WERI-Rb-1 (cell line): ENCODE measurements around the gene ZNF683.
A peak's percentile ranks its signal among the peaks of the same experiment; 100 is the strongest.

Experiments
- DNase-seq: peaks from one replicate; pipeline ENCODE4 v3.0.0-alpha.2; 2020
- H3K27ac ChIP-seq: fragments of 250-450 bp; sonication (Bioruptor Pico); 2 replicates; pipeline ENCODE4 v1.5.1; 2020; ENCODE audit warnings: mild to moderate bottlenecking, moderate library complexity
- H3K27me3 ChIP-seq: fragments of 250-450 bp; sonication (Bioruptor Pico); 2 replicates; pipeline ENCODE4 v1.5.1; 2021; ENCODE audit warnings: mild to moderate bottlenecking, low read depth, moderate library complexity; ENCODE audit not compliant: insufficient read depth, severe bottlenecking
- H3K36me3 ChIP-seq: fragments of 250-450 bp; sonication (Bioruptor Pico); 2 replicates; pipeline ENCODE4 v1.5.1; 2020; ENCODE audit warnings: mild to moderate bottlenecking, moderate library complexity
- H3K4me3 ChIP-seq: 2 replicates; pipeline ENCODE4 v1.5.1; 2011; ENCODE audit warnings: low read depth, mild to moderate bottlenecking, control low read depth, low read length
- H3K9me3 ChIP-seq: fragments of 250-450 bp; sonication (Bioruptor Pico); 2 replicates; pipeline ENCODE4 v1.5.1; 2021; ENCODE audit warnings: mild to moderate bottlenecking, moderate library complexity; ENCODE audit not compliant: severe bottlenecking
- CTCF ChIP-seq: IDR thresholded peaks from 2 replicates; pipeline ENCODE4 v1.5.1; 2011; ENCODE audit warnings: low read depth, mild to moderate bottlenecking, control low read depth, inconsistent platforms, low read length

The ZNF683 gene

GRCh38 chr1:26340047-26340481 lies 32.5 kb downstream of the ZNF683 start:
- H3K27me3 ChIP-seq, result no peaks in the 10 kb centered on the region
- DNase-seq, result no peak
- H3K27ac ChIP-seq, result no peak overlapping the region
- H3K36me3 ChIP-seq, result no peaks in the 10 kb centered on the region
- H3K4me3 ChIP-seq, result no peak overlapping the region
- H3K9me3 ChIP-seq, result no peaks in the 10 kb centered on the region
- no peak for TF ChIP-seq CTCF

GRCh38 chr1:26338670-26339069 lies 33.9 kb downstream of the ZNF683 start:
- no peaks in the 10 kb centered on the region for H3K27me3 ChIP-seq
- H3K36me3 ChIP-seq, result no peaks in the 10 kb centered on the region
- H3K4me3 ChIP-seq, result no peak overlapping the region
- no peak for DNase-seq
- H3K9me3 ChIP-seq, result no peaks in the 10 kb centered on the region
- no peak for TF ChIP-seq CTCF
- no peak overlapping the region; the same call in 1 of the 2 replicates for H3K27ac ChIP-seq

- Histone ChIP-seq H3K9me3 (no peaks in the 10 kb centered on the region), H3K27ac (peak overlapping the region; percentile 73; the same call in 1 of the 2 replicates), H3K4me3 (no peak overlapping the region), H3K36me3 (no peaks in the 10 kb centered on the region), H3K27me3 (no peaks in the 10 kb centered on the region)
- DNase-seq, result no peak
- no peak for TF ChIP-seq CTCF
Measured at GRCh38 chr1:26337625-26338024, 34.9 kb downstream of the ZNF683 start.

- H3K27ac ChIP-seq, result peak overlapping the region; percentile 40
Measured at GRCh38 chr1:26337206-26337535, 35.4 kb downstream of the ZNF683 start.

DNA sequence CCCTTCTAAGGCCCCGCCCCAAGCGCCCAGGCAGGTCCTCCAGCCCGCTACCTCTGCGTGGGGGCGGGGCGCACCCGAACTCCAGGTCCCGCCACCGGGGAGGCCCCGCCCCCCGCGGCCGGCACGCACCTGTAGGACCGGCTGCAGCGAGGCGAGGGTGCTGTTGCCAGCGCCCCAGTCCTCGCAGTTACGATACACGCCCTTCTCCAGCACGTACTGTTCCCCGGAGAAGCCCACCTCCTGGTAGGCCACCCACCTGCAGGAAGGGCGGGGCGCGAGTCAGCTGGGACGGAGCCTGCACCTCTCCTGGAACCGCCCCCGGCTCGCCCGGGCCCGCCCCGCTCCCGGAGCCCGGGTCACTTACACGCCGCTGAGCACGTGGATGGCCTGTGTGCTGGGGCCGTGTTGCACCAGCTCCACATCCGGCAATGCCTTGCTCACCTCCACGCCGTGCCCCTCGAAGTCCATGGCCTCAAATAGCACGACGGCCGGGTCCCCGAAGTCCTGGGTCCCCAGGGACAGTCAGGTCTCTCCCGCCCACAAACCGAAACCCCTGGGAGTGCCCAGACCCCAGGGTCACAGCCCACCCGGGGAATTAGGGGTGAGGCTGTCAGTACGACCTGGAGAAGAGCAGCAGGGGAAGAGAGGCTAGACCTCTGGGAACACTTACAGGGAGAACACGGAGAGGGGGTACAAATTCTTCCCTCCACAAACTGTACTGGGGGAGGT lies 35.9 kb downstream of the ZNF683 start:
- Histone ChIP-seq H3K36me3 (no peaks in the 10 kb centered on the region), H3K27me3 (no peaks in the 10 kb centered on the region), H3K27ac (peak overlapping the region; percentile 40), H3K4me3 (peak overlapping the region; percentile 58), H3K9me3 (no peaks in the 10 kb centered on the region)
- peak; percentile 93 for DNase-seq
- TF ChIP-seq CTCF, result no peak

More at GRCh38 chr1:26337206-26337535, 35.4 kb downstream of the ZNF683 start:
- Histone ChIP-seq H3K36me3 (no peaks in the 10 kb centered on the region), H3K9me3 (no peaks in the 10 kb centered on the region), H3K27me3 (no peaks in the 10 kb centered on the region), H3K4me3 (no peak overlapping the region)
- no peak for TF ChIP-seq CTCF
- no peak for DNase-seq
